Fibroblast of lung (primary cell): ENCODE data around the gene STK32B. TPM values are rescaled to one million over a fixed set of nuclear protein-coding genes. Genes with fewer than 3 reads are reported as not detected.

Source experiments
- DNase-seq, 2 donors: peaks; one replicate each; pipeline versions ENCODE4 v3.0.0 to v3.0.0-alpha.2; 2010; ENCODE audit warnings: low read depth in 2 of 2
- H2AFZ ChIP-seq: 2 replicates; pipeline ENCODE4 v1.5.1; 2012; ENCODE audit warnings: low read length, control low read depth, inconsistent platforms
- H3K27ac ChIP-seq: 2 replicates; pipeline ENCODE4 v1.5.1; 2011; ENCODE audit warnings: low read length, control low read depth; ENCODE audit not compliant: insufficient read depth
- H3K27me3 ChIP-seq: 2 replicates; pipeline ENCODE4 v1.5.1; 2011; ENCODE audit warnings: mild to moderate bottlenecking, low read length; ENCODE audit not compliant: control insufficient read depth, insufficient read depth
- H3K36me3 ChIP-seq: 2 replicates; pipeline ENCODE4 v1.5.1; 2011; ENCODE audit warnings: low read length; ENCODE audit not compliant: control insufficient read depth, insufficient read depth
- H3K4me1 ChIP-seq: 2 replicates; pipeline ENCODE4 v1.5.1; 2011; ENCODE audit warnings: low read length; ENCODE audit not compliant: control insufficient read depth, insufficient read depth; ENCODE audit errors: extremely low read depth
- H3K4me2 ChIP-seq: 2 replicates; pipeline ENCODE4 v1.5.1; 2011; ENCODE audit warnings: low read length, control low read depth; ENCODE audit not compliant: insufficient read depth; ENCODE audit errors: extremely low read depth
- H3K4me3 ChIP-seq, 4 experiments: fragments of 200-600 bp in 1 of 4; sonication (generic) in 1 of 4; replicated peaks in 1 of 4; 2 replicates each; pipeline ENCODE4 v1.5.1; 2011 to 2016; ENCODE audit warnings: low read length in 4 of 4, low read depth in 3 of 4, mild to moderate bottlenecking in 3 of 4, control low read depth in 2 of 4, inconsistent platforms in 1 of 4, mixed read lengths in 1 of 4; ENCODE audit not compliant: insufficient read depth in 1 of 4; ENCODE audit errors: control extremely low read depth in 1 of 4
- H3K79me2 ChIP-seq: 2 replicates; pipeline ENCODE4 v1.5.1; 2012; ENCODE audit warnings: mild to moderate bottlenecking, low read length, inconsistent platforms; ENCODE audit not compliant: control insufficient read depth, insufficient read depth
- H3K9ac ChIP-seq: 2 replicates; pipeline ENCODE4 v1.5.1; 2011; ENCODE audit warnings: mild to moderate bottlenecking, low read length, control low read depth; ENCODE audit not compliant: insufficient read depth
- H3K9me3 ChIP-seq: 2 replicates; pipeline ENCODE4 v1.5.1; 2012; ENCODE audit warnings: low read depth, low read length; ENCODE audit not compliant: control insufficient read depth, insufficient read depth
- H4K20me1 ChIP-seq: 2 replicates; pipeline ENCODE4 v1.5.1; 2011; ENCODE audit warnings: low read length; ENCODE audit not compliant: control insufficient read depth, insufficient read depth; ENCODE audit errors: extremely low read depth
- CTCF ChIP-seq, 2 donors: IDR thresholded peaks in 1 of 2; conservative IDR thresholded peaks in 1 of 2; 1 replicate in 1 of 2; 2 replicates in 1 of 2; pipeline ENCODE4 v1.5.1; 2011 to 2012; ENCODE audit warnings: low read length in 2 of 2, control low read depth in 1 of 2, inconsistent platforms in 1 of 2, low read depth in 1 of 2, mild to moderate bottlenecking in 1 of 2
- EZH2 ChIP-seq: IDR thresholded peaks from 2 replicates; pipeline ENCODE4 v1.5.1; 2012; ENCODE audit warnings: low read length, control low read depth, mild to moderate bottlenecking; ENCODE audit errors: missing control alignments
- polyA plus RNA-seq, 2 donors: library from polyadenylated mRNA; depleted of rRNA in 1 of 2; stranded (reverse) in 1 of 2; unstranded in 1 of 2; fragments of >200 nt; gene quantifications; 2 replicates each; pipeline ENCODE4 v1.2.1, GENCODE V29; 2011 to 2012; ENCODE audit warnings: missing spikeins in 1 of 2
- total RNA-seq: library from RNA; depleted of rRNA; stranded (reverse); fragments of >200 nt; gene quantifications from 2 replicates; pipeline ENCODE4 v1.2.1, GENCODE V29; 2014

STK32B gene
- total and polyA plus RNA-seq, 2 donors (not counting 1 experiment from before 2014, with no cell fraction given), result 0.50 to 1.4 TPM

DNA sequence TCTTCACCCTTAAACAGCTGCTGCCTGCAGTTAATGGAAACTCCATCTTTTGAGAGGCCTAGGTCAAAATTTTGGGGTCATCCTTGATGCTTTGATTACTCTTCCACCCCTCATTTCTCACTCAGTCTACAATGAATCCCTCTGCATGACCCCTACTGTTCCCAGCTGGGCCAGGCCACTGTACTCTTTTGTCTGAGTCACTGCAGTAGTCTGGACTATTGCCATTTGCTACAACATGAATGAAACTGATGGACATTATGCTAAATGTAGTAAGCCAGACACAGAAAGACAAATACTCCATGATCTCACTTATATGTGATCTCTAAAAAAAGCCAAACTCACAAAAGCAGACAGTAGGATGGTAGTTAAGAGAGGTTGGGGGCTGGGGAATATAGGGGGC, 28.3 kb downstream of the STK32B start:
- no peak overlapping the region for H3K4me2 ChIP-seq
- H4K20me1 ChIP-seq, result no peaks in the 10 kb centered on the region
- H3K27ac ChIP-seq, result no peak overlapping the region
- H2AFZ ChIP-seq, result no peak overlapping the region
- DNase-seq, result peak in 1 of 2 donors; percentile 42
- TF ChIP-seq EZH2 (no peak), CTCF (conservative IDR thresholded peaks at IDR 0.05 in 1 of 2, IDR thresholded peaks at IDR 0.05 in 1 of 2; ENCODE audit: low read depth in 1 of 2, low read length in 2 of 2) (no peak)
- H3K36me3 ChIP-seq, result no peaks in the 10 kb centered on the region
- no peaks in the 10 kb centered on the region for H3K27me3 ChIP-seq
- no peak overlapping the region for H3K4me3 ChIP-seq
- no peak overlapping the region for H3K9ac ChIP-seq
- H3K79me2 ChIP-seq, result no peaks in the 10 kb centered on the region
- H3K9me3 ChIP-seq, result no peaks in the 10 kb centered on the region
- no peaks in the 10 kb centered on the region for H3K4me1 ChIP-seq

DNA sequence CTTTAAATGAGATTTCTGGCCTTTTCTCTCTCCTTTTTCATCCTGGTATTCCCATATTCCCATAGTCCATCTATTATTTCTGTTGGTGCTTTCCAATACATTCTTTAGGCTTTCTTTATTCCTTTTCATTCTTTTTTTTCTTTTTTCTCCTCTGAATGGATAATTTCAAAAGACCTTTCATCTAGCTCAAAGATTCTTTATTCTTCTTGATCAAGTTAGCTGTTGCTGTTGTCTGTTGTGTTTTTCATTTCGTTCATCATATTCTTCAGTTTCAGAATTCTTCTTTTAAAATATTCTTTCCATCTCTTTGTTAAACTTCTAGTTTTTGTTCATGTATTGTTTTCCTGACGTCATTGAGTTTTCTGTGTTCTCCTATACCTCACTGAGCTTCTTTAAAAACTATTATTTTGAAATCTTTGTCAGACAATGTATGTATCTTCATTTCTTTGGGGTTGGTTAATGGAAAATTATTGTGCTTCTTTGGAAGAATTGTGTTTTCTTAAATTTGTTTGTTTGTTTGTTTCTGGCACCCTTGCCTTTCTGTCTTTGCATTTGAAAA, 30.2 kb downstream of the STK32B start:
- Histone ChIP-seq H3K4me2 (no peak overlapping the region), H2AFZ (no peak overlapping the region), H3K9ac (no peak overlapping the region), H3K4me3 (no peak overlapping the region), H3K4me1 (no peaks in the 10 kb centered on the region), H3K79me2 (no peaks in the 10 kb centered on the region), H3K27me3 (no peaks in the 10 kb centered on the region), H3K27ac (no peak overlapping the region), H3K36me3 (no peaks in the 10 kb centered on the region), H4K20me1 (no peaks in the 10 kb centered on the region), H3K9me3 (no peaks in the 10 kb centered on the region)
- no peak for DNase-seq
- TF ChIP-seq CTCF (conservative IDR thresholded peaks at IDR 0.05 in 1 of 2, IDR thresholded peaks at IDR 0.05 in 1 of 2; ENCODE audit: low read depth in 1 of 2, low read length in 2 of 2) (no peak), EZH2 (no peak)

DNA sequence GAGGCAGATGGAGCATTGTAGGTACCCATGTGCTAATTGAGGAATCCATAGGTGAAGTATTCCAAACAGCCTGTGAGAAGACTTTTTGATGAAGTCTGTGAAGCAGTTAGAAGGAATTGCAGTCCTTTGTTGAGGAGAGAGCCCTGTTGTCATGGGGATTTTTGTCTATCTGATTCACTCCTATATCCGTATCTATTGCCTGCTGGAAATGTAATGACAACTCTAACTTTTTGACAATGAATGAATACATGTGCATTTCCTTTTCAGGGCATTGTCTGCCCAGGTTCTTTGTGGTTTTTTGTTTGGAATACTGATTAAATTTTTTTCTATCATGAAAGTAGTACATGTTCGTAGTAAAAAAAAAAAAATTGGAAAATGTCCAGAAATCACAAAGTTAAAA, 31.1 kb downstream of the STK32B start:
- Histone ChIP-seq H4K20me1 (no peaks in the 10 kb centered on the region), H3K4me3 (no peak overlapping the region), H3K4me2 (no peak overlapping the region), H2AFZ (no peak overlapping the region), H3K9ac (no peak overlapping the region), H3K79me2 (no peaks in the 10 kb centered on the region), H3K27me3 (no peaks in the 10 kb centered on the region), H3K27ac (no peak overlapping the region), H3K36me3 (no peaks in the 10 kb centered on the region), H3K4me1 (no peaks in the 10 kb centered on the region), H3K9me3 (no peaks in the 10 kb centered on the region)
- DNase-seq, result peak in 1 of 2 donors; percentile 37
- TF ChIP-seq EZH2 (no peak), CTCF (conservative IDR thresholded peaks at IDR 0.05 in 1 of 2, IDR thresholded peaks at IDR 0.05 in 1 of 2; ENCODE audit: low read depth in 1 of 2, low read length in 2 of 2) (no peak)
